OCI-LY3 (cell line): ENCODE data around the gene CDK19.

Experiments used
- CTCF ChIP-seq: fragments of 200-600, 300-600 bp; sonication (generic); IDR thresholded peaks from 2 replicates; pipeline ENCODE4 v1.5.1; 2014; ENCODE audit warnings: antibody characterized with exemption, low read length, low read depth
- EZH2phosphoT487 ChIP-seq: fragments of 200-600 bp; shearing (Covaris generic); IDR thresholded peaks from 2 replicates; pipeline ENCODE4 v1.6.1; 2018; ENCODE audit warnings: antibody characterized with exemption, mixed run types, low read depth

GRCh38 chr6:110813338-110814101 is 1.7 kb downstream of the CDK19 start:
- TF ChIP-seq CTCF: no peak
- TF ChIP-seq EZH2phosphoT487: no peak
